Activated CD8-positive, alpha-beta T cell treated with anti-CD3 and anti-CD28 coated beads for 36 hours (primary cell): ENCODE data around the gene HGFAC. TPM values are rescaled to one million over a fixed set of nuclear protein-coding genes. Genes with fewer than 3 reads are reported as not detected.

Source experiments
- ATAC-seq: fragments of 200-7000 bp; cut with Tn5 transposase; one replicate; pipeline ENCODE4 v1.10.0; 2021; ENCODE audit warnings: mild to moderate bottlenecking, moderate library complexity
- CTCF ChIA-PET: fragments of 350-600 bp; sonication (Branson Sonifier 250); formaldehyde crosslinking; loops from one replicate; lab custom pipeline; 2021; ENCODE audit warnings: antibody characterized with exemption; lab: Charles Lee
- POLR2A ChIA-PET: fragments of 350-600 bp; sonication (Branson Sonifier 250); formaldehyde crosslinking; loops from one replicate; lab custom pipeline; 2021; ENCODE audit warnings: antibody characterized with exemption; lab: Charles Lee
- DNase-seq: peaks from one replicate; pipeline ENCODE4 v3.0.0-alpha.2; 2020
- H3K27ac Mint-ChIP-seq: one replicate; pipeline ENCODE4 v1.8.0; 2021; ENCODE audit warnings: mild to moderate bottlenecking, mixed read lengths
- H3K27me3 Mint-ChIP-seq: one replicate; pipeline ENCODE4 v1.8.0; 2021; ENCODE audit warnings: mixed read lengths
- H3K36me3 Mint-ChIP-seq: one replicate; pipeline ENCODE4 v1.8.0; 2021; ENCODE audit warnings: low read depth, mixed read lengths
- H3K4me1 Mint-ChIP-seq: one replicate; pipeline ENCODE4 v1.8.0; 2021; ENCODE audit warnings: low read depth, mixed read lengths
- H3K4me3 Mint-ChIP-seq: one replicate; pipeline ENCODE4 v1.8.0; 2021; ENCODE audit warnings: mild to moderate bottlenecking, moderate library complexity, mixed read lengths
- H3K9me3 Mint-ChIP-seq: one replicate; pipeline ENCODE4 v1.8.0; 2021; ENCODE audit warnings: mixed read lengths
- CTCF ChIP-seq: fragments of 200-600 bp; IDR thresholded peaks from one replicate; pipeline ENCODE4 v1.8.0; 2022; ENCODE audit warnings: antibody characterized with exemption, mild to moderate bottlenecking
- intact Hi-C: fragments of 100-400 bp; cut with micrococcal nuclease; formaldehyde crosslinking; loops from one replicate; pipeline ENCODE4 v1.10.0; 2022
- total RNA-seq, 2 experiments: library from RNA; stranded (reverse); gene quantifications; one replicate each; pipeline ENCODE4 v1.2.3, GENCODE V29; 2021

HGFAC gene
- total RNA-seq, 2 experiments from 2014 or later: not detected

GRCh38 chr4:3461515-3462291 lies 19.9 kb downstream of the HGFAC start:
- DNase-seq: no peak

GRCh38 chr4:3462321-3462789 lies 20.6 kb downstream of the HGFAC start:
- H3K27me3 Mint-ChIP-seq: peaks cover 10% of the 10 kb centered on the region
- H3K4me1 Mint-ChIP-seq: no peaks in the 10 kb centered on the region
- ATAC-seq (no peak), DNase-seq (no peak)
- no peak overlapping the region for H3K27ac Mint-ChIP-seq
- intact Hi-C loops: no loop called here
- ChIA-PET POLR2A (no interaction called here), CTCF (no interaction called here)
- no peak overlapping the region for H3K4me3 Mint-ChIP-seq
- TF ChIP-seq CTCF: no peak
- no peaks in the 10 kb centered on the region for H3K36me3 Mint-ChIP-seq
- H3K9me3 Mint-ChIP-seq: no peaks in the 10 kb centered on the region

More at GRCh38 chr4:3461515-3462291, 19.9 kb downstream of the HGFAC start:
- Mint-ChIP-seq H3K27me3 (peaks cover 10% of the 10 kb centered on the region), H3K4me3 (no peak overlapping the region), H3K4me1 (no peaks in the 10 kb centered on the region), H3K27ac (no peak overlapping the region), H3K36me3 (no peaks in the 10 kb centered on the region), H3K9me3 (no peaks in the 10 kb centered on the region)
- POLR2A ChIA-PET: no interaction called here
- ATAC-seq: no peak
- CTCF ChIA-PET: no interaction called here
- intact Hi-C loops: no loop called here
- no peak for TF ChIP-seq CTCF

- H3K9me3 Mint-ChIP-seq: no peaks in the 10 kb centered on the region
- no peak for ATAC-seq
- CTCF ChIA-PET: no interaction called here
- no peak for TF ChIP-seq CTCF
- no peak within 1 kb of the TSS for H3K27ac Mint-ChIP-seq
- H3K27me3 Mint-ChIP-seq: peaks cover 10% of the 10 kb centered on the region
- intact Hi-C loops: no loop called here
- H3K36me3 Mint-ChIP-seq: no peaks in the 10 kb centered on the region
- no peaks in the 10 kb centered on the region for H3K4me1 Mint-ChIP-seq
- DNase-seq: no peak
- H3K4me3 Mint-ChIP-seq: no peak within 1 kb of the TSS
- POLR2A ChIA-PET: no interaction called here
Observed at GRCh38 chr4:3462790-3463415, 21.1 kb downstream of the HGFAC start, which contains the start of gene DOK7. Gene DOK7, plus strand, starts transcription at chr4:3463306. Its CDS starts 70 bp downstream, at chr4:3463376.

- intact Hi-C loops: no loop called here
- H3K36me3 Mint-ChIP-seq: no peaks in the 10 kb centered on the region
- no peak overlapping the region for H3K27ac Mint-ChIP-seq
- ChIA-PET POLR2A (no interaction called here), CTCF (no interaction called here)
- TF ChIP-seq CTCF: no peak
- no peaks in the 10 kb centered on the region for H3K9me3 Mint-ChIP-seq
- DNase-seq (no peak), ATAC-seq (no peak)
- no peak overlapping the region for H3K4me3 Mint-ChIP-seq
- no peaks in the 10 kb centered on the region for H3K4me1 Mint-ChIP-seq
- H3K27me3 Mint-ChIP-seq: peaks cover 10% of the 10 kb centered on the region
Observed at GRCh38 chr4:3463556-3464348, 22.0 kb downstream of the HGFAC start.
